ENCODE data around the gene NEK6. TPM values are rescaled to one million over a fixed set of nuclear protein-coding genes. Genes with fewer than 3 reads are reported as not detected.
A peak's percentile ranks its signal among the peaks of the same experiment; 100 is the strongest.

NEK6 gene
- total and polyA plus RNA-seq, 2 of the 8 experiments (the other 6 are each of a cell fraction or from before 2014, with no cell fraction given) = 17.7 to 19.7 TPM

DNA sequence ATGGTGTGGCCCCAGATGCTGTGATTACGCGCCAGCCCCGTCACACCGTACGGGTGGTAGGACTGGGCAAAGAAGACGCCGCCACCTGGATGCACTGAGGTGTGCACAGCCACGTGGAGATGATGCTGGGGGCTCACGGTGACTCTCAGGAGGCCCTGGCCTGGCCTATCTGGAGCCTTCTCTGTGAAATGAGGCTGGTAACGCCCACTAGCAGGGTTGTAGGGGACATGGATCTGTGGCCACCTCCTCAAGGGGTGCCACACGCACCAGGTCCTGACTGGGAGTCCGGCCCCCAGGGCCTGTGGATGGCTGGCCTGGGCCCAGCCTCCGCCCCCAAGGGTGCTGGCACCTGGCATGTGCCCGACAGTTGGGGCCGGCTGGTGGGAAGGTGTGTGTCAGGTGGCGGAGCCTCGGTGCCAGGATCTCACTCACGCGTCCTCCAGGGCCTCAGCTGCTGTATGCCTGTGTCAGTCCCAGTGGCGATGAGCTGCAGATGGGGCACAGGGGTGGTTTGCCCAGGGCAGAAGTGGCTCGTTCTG lies 32.4 kb downstream of the NEK6 start:
- no peak overlapping the region for H2BK20ac ChIP-seq (ENCODE audit: low read length)
- no peak overlapping the region for H3K14ac ChIP-seq (ENCODE audit: insufficient read length)
- DNase-seq (ENCODE audit: low read depth in 1 of 2, low spot score in 2 of 2) (no peak), FAIRE-seq (no peak)
- no peak overlapping the region for H3K9ac ChIP-seq (replicated peaks in 1 of 4; ENCODE audit: extremely low read depth in 1 of 4, low read depth in 3 of 4, low read length in 3 of 4)
- H3K79me1 ChIP-seq (ENCODE audit: low read depth, low read length) = peaks cover 2% of the 10 kb centered on the region; the same call in 1 of the 2 replicates
- no peaks in the 10 kb centered on the region for H3K27me3 ChIP-seq (replicated peaks in 1 of 4; ENCODE audit: control insufficient read depth in 3 of 4, extremely low read depth in 1 of 4, insufficient read depth in 3 of 4, low read length in 3 of 4)
- H3K4me2 ChIP-seq (ENCODE audit: insufficient read depth in 1 of 2, low read depth in 2 of 2, low read length in 2 of 2) = no peak overlapping the region
- no peaks in the 10 kb centered on the region for H3K79me2 ChIP-seq (ENCODE audit: control insufficient read depth in 1 of 2, insufficient read depth in 2 of 2, low read length in 2 of 2)
- no peak overlapping the region for H2AFZ ChIP-seq (ENCODE audit: low read length)
- peak overlapping the region; percentile 27; the same call in 1 of the 2 replicates for H2BK12ac ChIP-seq (ENCODE audit: low read depth, low read length)
- H4K20me1 ChIP-seq (replicated peaks in 1 of 2; ENCODE audit: control insufficient read depth in 1 of 2, insufficient read depth in 2 of 2, low read length in 2 of 2) = peaks cover 2 to 7% of the 10 kb centered on the region in 2 experiments
- no peak overlapping the region for H2BK15ac ChIP-seq (ENCODE audit: low read length)
- H4K8ac ChIP-seq (ENCODE audit: extremely low read depth, insufficient read depth, low read length) = no peak overlapping the region
- no peak overlapping the region for H3K4me3 ChIP-seq (ENCODE audit: extremely low read depth in 1 of 4, insufficient read depth in 2 of 4, low read depth in 3 of 4, low read length in 4 of 4)
- no peaks in the 10 kb centered on the region for H3K9me3 ChIP-seq (ENCODE audit: insufficient read depth in 2 of 2, low read depth in 1 of 2, low read length in 1 of 2)
- WGBS, 2 experiments (ENCODE audit: extremely low coverage in 1 of 2, insufficient coverage in 1 of 2, insufficient read length in 1 of 2, insufficient replicate concordance in 2 of 2, low coverage in 1 of 2, low lambda C conversion rate in 2 of 2, missing lambda C conversion rate in 1 of 2) = 95% methylated on average over 21 of the region's 21 CpGs; no CpG with 5 or more reads in 1 of the 2 experiments
- no peak overlapping the region for H3K27ac ChIP-seq (ENCODE audit: low read depth, low read length)
- H3K56ac ChIP-seq (replicated peaks; ENCODE audit: insufficient read length, low read depth, low read length) = no peak overlapping the region
- H3K18ac ChIP-seq (ENCODE audit: extremely low read depth, low read length) = no peak overlapping the region
- CTCF ChIA-PET (ENCODE audit: partially characterized antibody) = interaction anchor here (1.0 to 1.2 kb wide), 4 partner anchors 22 to 164 kb away, joined by 3 to 8 read pairs (median 4); no protein-coding TSS in a partner anchor
- H3K4ac ChIP-seq (replicated peaks; ENCODE audit: insufficient read length, low read depth, low read length) = no peak overlapping the region
- POLR2A ChIA-PET (ENCODE audit: partially characterized antibody) = no interaction called here
- H3K36me3 ChIP-seq (ENCODE audit: control insufficient read depth in 2 of 4, insufficient read depth in 4 of 4, low read length in 3 of 4) = no peaks in the 10 kb centered on the region
- no peak overlapping the region for H4K91ac ChIP-seq (replicated peaks; ENCODE audit: insufficient read length, low read length)
- no peak overlapping the region for H2BK120ac ChIP-seq (replicated peaks; ENCODE audit: low read depth, low read length)
- no peak overlapping the region for H3K23ac ChIP-seq (ENCODE audit: insufficient read length)
- H3K4me1 ChIP-seq (replicated peaks in 1 of 4; ENCODE audit: control insufficient read depth in 3 of 4, insufficient read depth in 4 of 4, low read length in 3 of 4) = peaks cover 0 to 13% (median 2%) of the 10 kb centered on the region in 4 experiments; a peak in 3 of 7 replicates
- no peak overlapping the region for H4K5ac ChIP-seq (ENCODE audit: insufficient read length, low read depth, low read length)
- no peak overlapping the region for H2AK5ac ChIP-seq (ENCODE audit: low read depth, low read length)
- no peaks in the 10 kb centered on the region for H3K23me2 ChIP-seq (ENCODE audit: low read depth, low read length)
- H2BK5ac ChIP-seq (ENCODE audit: low read depth, low read length) = no peak overlapping the region
- TF ChIP-seq, protein P1, sequence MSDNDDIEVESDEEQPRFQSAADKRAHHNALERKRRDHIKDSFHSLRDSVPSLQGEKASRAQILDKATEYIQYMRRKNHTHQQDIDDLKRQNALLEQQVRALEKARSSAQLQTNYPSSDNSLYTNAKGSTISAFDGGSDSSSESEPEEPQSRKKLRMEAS (IDR thresholded peaks at IDR 0.05) = no peak
- TF ChIP-seq GTF2F1 (IDR thresholded peaks at IDR 0.05; ENCODE audit: borderline replicate concordance, low read depth, low read length) = no peak
- no peak for TF ChIP-seq CTBP2 (IDR thresholded peaks at IDR 0.05; ENCODE audit: borderline replicate concordance, insufficient read depth, insufficient read length, low read length)
- no peak for TF ChIP-seq CBX8 (IDR thresholded peaks at IDR 0.05; ENCODE audit: borderline replicate concordance, low read depth, low read length)
- TF ChIP-seq RBBP5 (IDR thresholded peaks at IDR 0.05; ENCODE audit: borderline replicate concordance, low read depth, low read length) = no peak
- TF ChIP-seq NRF1 (IDR thresholded peaks at IDR 0.05; ENCODE audit: low read depth, low read length) = no peak
- no peak for TF ChIP-seq RNF2 (IDR thresholded peaks at IDR 0.05; ENCODE audit: borderline replicate concordance, low read depth, low read length, missing control alignments, poor library complexity, severe bottlenecking)
- TF ChIP-seq SRF (IDR thresholded peaks at IDR 0.05; ENCODE audit: low read depth, low read length) = no peak
- no peak for TF ChIP-seq SP4 (IDR thresholded peaks at IDR 0.05; ENCODE audit: low read length)

All from H1 (cell line).